HL-60/S4 treated with phorbol 12-myristate 13-acetate at 8.2 ng/mL for 4 days and 3 days (cell line): ENCODE results near the gene LIMS1.

Experiments
- in situ Hi-C: fragments of 300-500 bp; cut with MboI; formaldehyde crosslinking; loops from 2 replicates; pipeline ENCODE4 v1.15.0; 2022; ENCODE audit warnings: low sequenced_read_pairs

The LIMS1 gene

GRCh38 chr2:108613261-108614042, 79.2 kb downstream of the LIMS1 start:
- in situ Hi-C loops, result no loop called here

GRCh38 chr2:108614043-108614545, 79.8 kb downstream of the LIMS1 start:
- in situ Hi-C loops, result no loop called here

- in situ Hi-C loops, result no loop called here
Observed at GRCh38 chr2:108614659-108615058, 80.4 kb downstream of the LIMS1 start.

- in situ Hi-C loops, result no loop called here
Observed at GRCh38 chr2:108615480-108616090, 81.3 kb downstream of the LIMS1 start.

- in situ Hi-C loops, result no loop called here
Observed at GRCh38 chr2:108616318-108616717, 82.0 kb downstream of the LIMS1 start.

GRCh38 chr2:108616751-108617161, 82.5 kb downstream of the LIMS1 start:
- in situ Hi-C loops, result no loop called here

GRCh38 chr2:108617617-108618016, 83.3 kb downstream of the LIMS1 start:
- in situ Hi-C loops, result no loop called here

- in situ Hi-C loops, result no loop called here
Observed at GRCh38 chr2:108619925-108620620, 85.8 kb downstream of the LIMS1 start.

GRCh38 chr2:108620656-108621055, 86.4 kb downstream of the LIMS1 start:
- in situ Hi-C loops, result no loop called here

- in situ Hi-C loops, result no loop called here
Observed at GRCh38 chr2:108621087-108621559, 86.9 kb downstream of the LIMS1 start.

GRCh38 chr2:108621687-108622681, 87.7 kb downstream of the LIMS1 start:
- in situ Hi-C loops, result no loop called here

GRCh38 chr2:108623616-108624015, 89.3 kb downstream of the LIMS1 start:
- in situ Hi-C loops, result no loop called here

- in situ Hi-C loops, result no loop called here
Observed at GRCh38 chr2:108625186-108625827, 91.0 kb downstream of the LIMS1 start.

- in situ Hi-C loops, result no loop called here
Observed at GRCh38 chr2:108625828-108626195, 91.5 kb downstream of the LIMS1 start.

- in situ Hi-C loops, result no loop called here
Observed at GRCh38 chr2:108626995-108627394, 92.7 kb downstream of the LIMS1 start.

GRCh38 chr2:108627911-108628567, 93.8 kb downstream of the LIMS1 start:
- in situ Hi-C loops, result no loop called here

GRCh38 chr2:108628936-108629335, 94.7 kb downstream of the LIMS1 start:
- in situ Hi-C loops, result no loop called here

- in situ Hi-C loops, result no loop called here
Observed at GRCh38 chr2:108629417-108629816, 95.1 kb downstream of the LIMS1 start.
